Mammary epithelial cell (primary cell): Measurements from ENCODE around the gene STIM2.

ENCODE experiments used
- CTCF ChIP-seq, 2 donors: IDR thresholded peaks in 1 of 2; conservative IDR thresholded peaks in 1 of 2; 2 replicates each; pipeline ENCODE4 v1.5.1; 2011 to 2012; ENCODE audit warnings: inconsistent platforms in 2 of 2, low read length in 2 of 2, mild to moderate bottlenecking in 2 of 2, control low read depth in 1 of 2, low read depth in 1 of 2; ENCODE audit not compliant: insufficient read depth in 1 of 2; ENCODE audit errors: extremely low read depth in 1 of 2
- EZH2 ChIP-seq: IDR thresholded peaks from 2 replicates; pipeline ENCODE4 v1.6.1; 2012; ENCODE audit warnings: low read length, inconsistent platforms, borderline replicate concordance

GRCh38 chr4:26978387-26979053 is 117.9 kb downstream of the STIM2 start:
- TF ChIP-seq CTCF (conservative IDR thresholded peaks at IDR 0.05 in 1 of 2, IDR thresholded peaks at IDR 0.05 in 1 of 2; ENCODE audit: extremely low read depth in 1 of 2, insufficient read depth in 1 of 2, low read depth in 1 of 2, low read length in 2 of 2) (no peak), EZH2 (no peak)
